ENCODE measurements around the gene PLCB4.

DNA sequence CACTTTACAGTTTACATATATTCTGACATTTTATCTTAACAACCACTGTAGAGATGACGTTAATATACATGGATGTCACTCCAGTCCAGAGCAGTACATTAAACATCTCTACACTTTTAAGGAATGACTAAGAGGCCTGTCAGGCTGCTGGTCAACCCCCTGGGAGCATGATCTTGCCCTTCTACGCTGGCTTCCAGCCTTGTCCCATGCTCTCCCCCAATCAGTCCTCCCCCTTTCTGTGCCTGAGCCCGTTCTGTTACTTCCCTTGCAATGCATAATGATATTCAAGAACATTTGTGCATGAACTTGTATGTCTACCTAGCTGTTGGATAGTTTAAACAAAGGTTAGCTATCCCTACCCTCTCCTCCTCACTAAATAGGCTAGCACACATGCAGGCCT, 40.5 kb upstream of the PLCB4 start:
- TF ChIP-seq, protein P1, sequence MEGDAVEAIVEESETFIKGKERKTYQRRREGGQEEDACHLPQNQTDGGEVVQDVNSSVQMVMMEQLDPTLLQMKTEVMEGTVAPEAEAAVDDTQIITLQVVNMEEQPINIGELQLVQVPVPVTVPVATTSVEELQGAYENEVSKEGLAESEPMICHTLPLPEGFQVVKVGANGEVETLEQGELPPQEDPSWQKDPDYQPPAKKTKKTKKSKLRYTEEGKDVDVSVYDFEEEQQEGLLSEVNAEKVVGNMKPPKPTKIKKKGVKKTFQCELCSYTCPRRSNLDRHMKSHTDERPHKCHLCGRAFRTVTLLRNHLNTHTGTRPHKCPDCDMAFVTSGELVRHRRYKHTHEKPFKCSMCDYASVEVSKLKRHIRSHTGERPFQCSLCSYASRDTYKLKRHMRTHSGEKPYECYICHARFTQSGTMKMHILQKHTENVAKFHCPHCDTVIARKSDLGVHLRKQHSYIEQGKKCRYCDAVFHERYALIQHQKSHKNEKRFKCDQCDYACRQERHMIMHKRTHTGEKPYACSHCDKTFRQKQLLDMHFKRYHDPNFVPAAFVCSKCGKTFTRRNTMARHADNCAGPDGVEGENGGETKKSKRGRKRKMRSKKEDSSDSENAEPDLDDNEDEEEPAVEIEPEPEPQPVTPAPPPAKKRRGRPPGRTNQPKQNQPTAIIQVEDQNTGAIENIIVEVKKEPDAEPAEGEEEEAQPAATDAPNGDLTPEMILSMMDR (IDR thresholded peaks at IDR 0.05): no peak
- TF ChIP-seq POLR2A (IDR thresholded peaks at IDR 0.05): no peak
- TF ChIP-seq POLR2AphosphoS5 (IDR thresholded peaks at IDR 0.05): no peak
